Gastroesophageal sphincter (tissue), 3 donors: ENCODE measurements around the gene RAB8A.

ENCODE experiments used
- CTCF ChIP-seq, 4 experiments: fragments of 200-600 bp in 2 of 4; fragments of 450-650 bp in 2 of 4; sonication (generic) in 1 of 4; IDR thresholded peaks; one replicate each; pipeline ENCODE4 v1.5.1; 2017 to 2019; ENCODE audit warnings: antibody characterized with exemption in 4 of 4, mild to moderate bottlenecking in 2 of 4, moderate library complexity in 2 of 4
- EP300 ChIP-seq: sonication (generic); formaldehyde crosslinking; IDR thresholded peaks from one replicate; pipeline ENCODE4 v1.6.1; 2017; ENCODE audit warnings: antibody characterized with exemption, mild to moderate bottlenecking
- POLR2A ChIP-seq, 2 donors: fragments of 450-650 bp; IDR thresholded peaks; one replicate each; pipeline ENCODE4 v1.6.1; 2017; ENCODE audit warnings: antibody characterized with exemption in 2 of 2, mild to moderate bottlenecking in 2 of 2, moderate library complexity in 1 of 2
- POLR2AphosphoS5 ChIP-seq: sonication (generic); formaldehyde crosslinking; IDR thresholded peaks from one replicate; pipeline ENCODE4 v1.6.1; 2017; ENCODE audit warnings: antibody characterized with exemption

GRCh38 chr19:16071072-16071691 is 40.5 kb upstream of the RAB8A start:
- no peak for TF ChIP-seq CTCF (IDR thresholded peaks at IDR 0.05)
- no peak for TF ChIP-seq POLR2A (IDR thresholded peaks at IDR 0.05)
- no peak for TF ChIP-seq POLR2AphosphoS5
- no peak for TF ChIP-seq EP300
